ENCODE measurements around the gene ZNF774.

DNA sequence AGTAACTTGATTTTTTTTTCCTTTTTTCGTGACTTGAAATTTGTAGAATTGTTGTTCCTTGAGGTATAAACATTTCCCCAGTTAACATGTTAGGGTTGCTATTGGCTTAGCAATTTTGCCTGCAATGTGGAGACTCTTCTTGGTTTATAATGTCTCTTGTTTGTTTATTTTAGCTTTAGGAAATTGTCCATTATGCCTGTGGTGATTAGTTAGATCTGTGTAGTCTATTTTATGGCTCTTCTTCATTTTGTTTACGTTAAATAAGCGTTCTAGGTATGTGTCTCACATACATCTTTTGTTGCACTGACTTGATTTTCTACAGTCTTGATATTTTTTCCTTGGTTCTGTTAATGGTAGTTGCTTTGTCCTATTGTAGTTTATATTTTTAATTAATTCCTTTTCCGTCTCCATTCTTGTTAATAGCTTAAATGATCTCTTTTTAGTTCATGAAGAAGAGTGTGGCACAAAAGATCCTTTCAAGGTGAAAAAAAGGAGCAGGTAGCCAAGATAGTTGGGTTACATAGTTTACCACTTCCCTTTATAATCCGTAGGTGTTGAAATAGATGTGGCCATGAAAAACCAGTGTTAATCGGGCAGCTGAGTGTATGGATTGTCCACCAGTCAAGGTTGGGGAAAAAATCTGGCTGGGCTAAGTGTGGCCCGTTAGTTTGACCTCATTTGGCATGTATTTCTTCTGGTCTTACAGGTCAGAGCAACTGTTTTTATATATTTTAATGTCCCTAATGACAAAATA lies 48.1 kb downstream of the ZNF774 start:
- no peak for TF ChIP-seq POLR2A (IDR thresholded peaks at IDR 0.05)
- TF ChIP-seq, protein P1, sequence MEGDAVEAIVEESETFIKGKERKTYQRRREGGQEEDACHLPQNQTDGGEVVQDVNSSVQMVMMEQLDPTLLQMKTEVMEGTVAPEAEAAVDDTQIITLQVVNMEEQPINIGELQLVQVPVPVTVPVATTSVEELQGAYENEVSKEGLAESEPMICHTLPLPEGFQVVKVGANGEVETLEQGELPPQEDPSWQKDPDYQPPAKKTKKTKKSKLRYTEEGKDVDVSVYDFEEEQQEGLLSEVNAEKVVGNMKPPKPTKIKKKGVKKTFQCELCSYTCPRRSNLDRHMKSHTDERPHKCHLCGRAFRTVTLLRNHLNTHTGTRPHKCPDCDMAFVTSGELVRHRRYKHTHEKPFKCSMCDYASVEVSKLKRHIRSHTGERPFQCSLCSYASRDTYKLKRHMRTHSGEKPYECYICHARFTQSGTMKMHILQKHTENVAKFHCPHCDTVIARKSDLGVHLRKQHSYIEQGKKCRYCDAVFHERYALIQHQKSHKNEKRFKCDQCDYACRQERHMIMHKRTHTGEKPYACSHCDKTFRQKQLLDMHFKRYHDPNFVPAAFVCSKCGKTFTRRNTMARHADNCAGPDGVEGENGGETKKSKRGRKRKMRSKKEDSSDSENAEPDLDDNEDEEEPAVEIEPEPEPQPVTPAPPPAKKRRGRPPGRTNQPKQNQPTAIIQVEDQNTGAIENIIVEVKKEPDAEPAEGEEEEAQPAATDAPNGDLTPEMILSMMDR (IDR thresholded peaks at IDR 0.05): no peak
